GM18499 (cell line): Measurements from ENCODE around the gene PIGM.

Experiments used
- ATAC-seq: cut with Tn5 transposase; IDR thresholded peaks from one replicate; pipeline ENCODE4 v1.9.1; 2021; ENCODE audit warnings: moderate number of reproducible peaks; ENCODE audit not compliant: insufficient read depth, unreplicated experiment

The PIGM gene

DNA sequence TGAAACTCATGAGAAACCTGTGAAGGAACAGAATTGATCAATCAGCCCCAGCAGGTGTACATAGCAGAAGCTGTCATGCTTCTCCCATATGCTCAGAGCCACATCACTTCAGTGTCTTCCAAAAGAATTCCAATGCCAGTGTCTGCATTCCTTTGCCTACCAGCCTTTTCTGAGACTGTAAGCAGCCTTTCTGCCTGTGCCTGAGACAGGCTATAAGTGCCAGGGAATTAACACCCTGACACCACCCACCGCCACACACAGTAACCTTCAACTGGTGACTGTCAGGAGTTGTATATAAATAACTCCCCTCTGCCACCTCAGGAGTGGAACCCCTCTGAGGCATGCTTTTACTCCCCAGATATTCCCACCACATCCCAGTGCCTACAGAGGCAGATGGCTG lies 39.6 kb downstream of the PIGM start:
- no peak for ATAC-seq

DNA sequence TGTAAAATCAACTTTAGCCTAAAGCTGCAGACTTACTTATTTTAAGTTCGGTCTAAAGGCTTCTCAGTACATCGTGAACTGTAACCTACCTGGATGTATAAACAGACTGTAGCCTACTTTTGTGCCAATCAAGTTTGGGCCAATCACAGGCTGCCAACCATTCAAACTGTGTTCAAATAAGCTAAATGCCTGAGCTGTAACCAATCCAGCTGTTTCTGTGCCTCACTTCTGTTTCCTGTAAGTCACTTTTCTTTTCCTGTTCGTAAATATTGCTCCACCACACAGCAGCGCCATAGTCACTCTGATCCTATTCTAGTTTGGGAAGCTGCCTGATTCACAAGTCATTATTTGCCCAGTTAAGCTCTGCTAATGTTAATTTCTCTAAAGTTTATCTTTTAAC lies 40.3 kb downstream of the PIGM start:
- no peak for ATAC-seq

DNA sequence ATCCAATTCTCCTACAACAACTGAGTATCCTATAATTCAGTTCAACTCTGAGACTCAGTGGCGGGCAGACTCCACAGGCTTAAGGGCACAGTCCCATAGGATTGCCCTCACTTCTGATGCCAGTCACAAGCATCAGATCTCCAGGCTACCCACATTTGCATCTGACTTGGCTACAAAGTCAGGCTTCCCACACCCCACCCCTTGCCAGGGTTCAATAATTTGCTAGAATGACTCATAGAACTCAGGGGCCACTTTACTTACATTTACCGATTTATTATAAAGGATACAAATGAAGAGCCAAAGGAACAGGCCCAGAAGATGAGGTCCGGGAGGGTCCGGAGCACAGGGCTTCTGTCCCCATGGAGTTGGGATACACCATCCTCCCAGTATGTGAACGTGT lies 41.8 kb downstream of the PIGM start:
- no peak for ATAC-seq

DNA sequence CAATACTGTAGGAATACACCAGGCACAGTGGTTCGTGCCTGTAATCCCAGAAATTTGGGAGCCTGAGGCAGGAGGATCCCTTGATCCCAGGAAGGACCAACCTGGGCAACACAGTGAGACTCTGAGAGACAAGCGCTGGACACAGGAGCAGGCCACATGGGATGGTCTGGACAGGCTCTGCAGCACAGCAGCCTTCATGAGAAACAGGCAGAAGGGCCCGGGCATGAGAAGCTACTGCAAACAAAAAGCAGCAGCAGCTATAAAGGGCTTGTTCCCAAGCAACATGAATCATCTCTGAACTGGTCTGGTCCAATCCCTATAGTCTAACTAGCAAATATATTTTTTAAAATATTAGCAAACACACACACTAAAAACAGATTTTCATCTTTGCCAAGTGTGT lies 42.2 kb downstream of the PIGM start:
- no peak for ATAC-seq

DNA sequence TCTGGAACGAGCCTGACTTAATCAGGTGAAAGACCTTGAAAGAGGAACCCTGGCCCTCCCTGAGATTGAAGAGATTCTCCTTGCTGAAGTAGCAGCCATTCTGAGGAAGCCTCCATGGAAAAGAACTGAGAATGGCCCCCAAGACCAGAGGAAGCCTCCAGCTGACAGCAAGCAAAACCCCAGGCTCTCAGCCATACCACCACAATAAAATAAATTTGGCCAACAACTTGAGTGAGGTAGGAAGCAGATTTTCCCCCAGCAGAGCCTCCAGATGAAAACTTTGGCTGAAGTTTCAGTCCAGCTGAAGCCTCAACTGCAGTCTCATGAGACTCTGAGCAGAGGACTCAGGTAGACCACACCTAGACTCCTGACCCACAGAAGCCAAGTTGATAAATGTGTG lies 43.8 kb downstream of the PIGM start:
- ATAC-seq, result no peak

DNA sequence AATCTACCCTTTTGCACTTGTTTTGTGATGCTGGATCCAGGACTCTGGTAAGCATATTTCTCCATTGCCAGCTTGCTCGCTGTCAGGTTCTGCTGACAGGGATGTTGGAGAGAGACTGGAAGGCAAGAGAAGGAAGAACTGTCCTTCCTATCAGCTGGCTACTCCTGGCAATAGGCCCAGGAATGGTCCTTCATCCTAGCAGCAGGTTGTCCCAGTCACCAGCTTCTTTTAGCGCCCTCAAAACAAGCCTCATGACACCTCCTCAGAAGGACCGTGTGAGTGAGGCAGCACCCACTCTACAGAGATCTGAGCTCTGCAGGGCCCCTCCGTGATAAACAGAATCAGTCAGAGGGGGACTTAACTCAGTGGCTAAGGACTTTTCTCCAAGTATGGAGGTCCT lies 44.6 kb downstream of the PIGM start:
- no peak for ATAC-seq

DNA sequence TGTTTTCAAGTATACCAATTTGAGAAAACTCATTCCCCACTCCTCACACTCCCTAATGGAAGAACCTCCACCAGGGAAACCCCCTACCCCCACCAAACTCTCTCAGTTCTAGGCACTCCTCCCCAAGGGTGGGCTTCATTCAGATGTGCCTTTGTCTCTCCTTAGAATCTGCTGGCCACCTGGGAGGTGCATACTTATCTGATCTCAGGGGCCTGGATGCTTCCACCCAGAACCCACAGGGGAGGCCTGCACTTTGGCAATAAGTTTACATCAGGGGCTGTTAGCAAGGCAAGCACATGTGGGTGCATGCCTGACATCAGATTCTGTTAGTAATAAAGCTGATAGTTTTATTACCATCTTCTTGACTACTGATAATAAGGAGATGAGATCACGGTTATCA lies 45.3 kb downstream of the PIGM start:
- ATAC-seq, result no peak

DNA sequence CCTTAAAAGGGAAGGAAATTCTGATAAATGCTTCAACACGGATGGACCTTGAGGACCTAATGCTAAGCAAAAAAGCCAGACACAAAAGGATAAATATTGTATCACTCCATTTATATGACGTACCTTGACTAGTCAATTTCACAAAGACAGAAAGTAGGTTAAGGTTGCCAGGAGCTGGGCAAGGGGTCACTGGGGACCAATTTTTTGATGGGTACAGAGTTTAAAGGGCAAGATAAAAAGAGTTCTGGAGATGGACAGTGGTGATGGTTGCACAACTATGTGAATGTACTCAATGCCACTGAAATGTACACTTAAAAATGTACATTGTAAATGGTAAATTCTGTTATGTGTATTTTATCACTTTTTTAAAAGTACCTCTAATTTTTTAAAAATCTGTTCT lies 45.7 kb downstream of the PIGM start:
- ATAC-seq, result no peak

DNA sequence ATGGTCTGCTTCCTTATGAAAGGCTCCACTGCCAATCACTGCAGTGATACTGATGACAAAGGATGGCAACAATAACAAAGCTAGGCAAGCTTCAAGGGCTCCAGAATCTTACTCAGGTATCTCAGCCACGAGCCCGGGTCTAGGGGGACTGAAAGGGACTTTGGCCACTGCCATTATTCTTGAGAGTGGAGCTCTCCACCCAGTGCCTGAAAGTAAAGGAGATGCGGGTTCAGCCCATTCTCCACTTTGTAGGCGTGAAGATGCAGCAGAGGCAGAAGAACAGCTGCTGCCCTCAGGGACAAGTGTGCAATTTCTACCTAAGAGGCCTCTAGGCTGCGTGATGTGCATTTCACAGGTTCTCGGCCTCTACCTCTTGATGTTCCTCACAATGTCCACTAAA lies 46.3 kb downstream of the PIGM start:
- ATAC-seq, result no peak

DNA sequence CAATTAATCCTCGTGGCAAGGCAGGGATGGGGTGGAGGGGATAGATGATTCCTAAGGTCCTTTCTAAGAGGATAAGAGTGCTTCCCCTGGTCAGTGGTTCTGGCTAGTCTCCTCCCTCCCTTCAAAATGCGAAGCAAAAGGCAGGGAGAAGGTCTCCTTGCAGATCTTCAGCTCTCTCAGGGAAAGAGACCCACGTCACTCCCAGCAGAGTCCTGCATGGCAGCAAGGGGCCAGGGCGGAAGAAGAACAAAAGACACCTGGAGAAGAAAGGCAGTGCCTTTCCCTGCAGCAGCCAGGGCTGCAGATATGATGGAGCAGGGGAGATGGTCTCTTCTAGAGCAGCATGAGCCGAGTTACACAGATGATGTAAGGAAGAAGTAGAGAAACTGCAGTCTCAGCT lies 48.1 kb downstream of the PIGM start:
- no peak for ATAC-seq

DNA sequence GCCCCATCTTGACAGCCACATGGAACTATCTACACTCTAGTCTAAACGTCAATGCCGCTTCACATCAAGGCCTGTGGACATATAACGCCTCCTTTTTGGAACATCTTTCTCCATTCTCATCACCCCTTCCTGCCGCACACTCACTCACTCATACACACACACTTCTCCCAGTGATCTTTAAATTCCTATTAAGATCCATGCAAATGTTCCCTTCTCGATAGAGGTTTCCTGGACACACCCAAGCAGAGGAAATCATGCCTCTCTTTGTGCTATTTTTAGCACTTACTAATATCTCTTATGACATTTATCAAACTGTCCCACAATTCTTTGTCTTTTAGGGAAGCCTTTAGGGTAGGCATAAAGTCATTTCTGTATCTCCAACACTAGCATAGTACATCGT lies 49.5 kb downstream of the PIGM start:
- no peak for ATAC-seq

DNA sequence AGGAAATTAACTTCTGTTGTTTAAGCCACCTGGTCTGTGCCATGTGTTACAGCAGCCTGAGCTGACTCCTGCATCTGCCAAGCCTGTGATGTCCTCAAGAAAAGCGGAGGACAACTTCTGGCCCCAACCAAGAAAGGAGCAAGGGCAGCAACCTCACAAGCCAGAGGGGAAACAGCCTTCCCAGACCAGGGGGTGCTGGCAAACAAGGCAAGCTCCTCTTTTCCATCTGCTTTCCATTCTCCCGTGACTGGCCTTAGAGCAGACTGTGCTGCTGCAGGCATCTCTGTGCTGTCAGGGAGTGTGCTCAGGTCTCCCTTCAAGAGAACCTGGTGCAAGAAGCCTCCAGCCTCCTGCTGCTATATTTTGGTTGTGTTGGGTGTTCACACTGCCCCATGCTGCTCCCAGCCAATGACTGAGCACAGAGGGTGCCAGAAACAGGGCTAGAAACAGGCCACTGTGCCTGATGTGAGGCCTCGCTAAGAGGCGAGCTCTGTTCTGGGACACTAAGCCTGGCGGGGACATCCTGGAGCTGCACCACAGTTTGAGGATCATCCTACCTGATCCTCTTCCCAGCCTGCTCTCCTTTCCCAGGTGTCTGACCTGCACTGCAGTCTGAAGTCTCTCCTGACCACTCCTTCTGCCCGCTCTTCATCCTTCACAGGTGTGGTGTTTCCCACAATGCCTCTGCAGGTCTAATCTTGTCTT lies 50.3 kb downstream of the PIGM start:
- ATAC-seq, result no peak

DNA sequence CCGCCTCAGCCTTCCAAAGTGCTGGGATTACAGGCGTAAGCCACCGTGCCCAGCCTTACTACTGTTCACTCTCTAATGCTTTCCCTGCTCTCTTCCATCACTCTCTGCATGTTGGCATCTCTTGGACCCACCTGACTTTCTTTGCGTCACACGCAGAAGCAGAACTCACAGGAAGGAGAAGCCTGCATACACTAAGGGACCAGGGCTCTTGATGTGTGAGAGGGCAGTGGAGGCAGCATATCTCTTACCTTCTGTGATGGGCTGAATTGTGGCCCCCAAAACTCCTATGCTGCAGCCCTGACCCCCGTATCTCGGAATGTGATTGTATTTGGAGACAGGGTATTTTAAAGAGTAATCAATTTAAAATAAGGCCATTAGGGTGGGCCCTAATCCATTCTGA lies 51.0 kb downstream of the PIGM start:
- ATAC-seq, result no peak

DNA sequence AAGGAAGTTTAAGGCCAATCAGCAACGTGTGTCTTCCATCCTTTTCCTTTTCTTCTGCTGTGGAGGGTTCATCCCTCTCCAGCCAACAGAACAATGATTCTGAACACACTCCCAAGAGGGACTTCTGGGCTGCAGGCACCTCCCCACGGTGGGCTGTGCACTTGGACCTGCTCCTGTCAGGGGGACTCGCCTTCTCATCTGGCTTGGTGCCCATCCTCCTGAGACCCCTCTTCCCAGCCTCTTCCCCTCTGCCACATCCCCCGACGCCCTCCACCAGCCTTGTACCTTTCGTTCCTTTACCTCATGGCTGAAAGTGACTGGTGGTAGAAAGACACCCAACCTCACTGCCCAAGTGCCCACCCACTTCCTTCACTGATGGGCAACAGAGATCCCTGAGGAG lies 51.7 kb downstream of the PIGM start:
- no peak for ATAC-seq

DNA sequence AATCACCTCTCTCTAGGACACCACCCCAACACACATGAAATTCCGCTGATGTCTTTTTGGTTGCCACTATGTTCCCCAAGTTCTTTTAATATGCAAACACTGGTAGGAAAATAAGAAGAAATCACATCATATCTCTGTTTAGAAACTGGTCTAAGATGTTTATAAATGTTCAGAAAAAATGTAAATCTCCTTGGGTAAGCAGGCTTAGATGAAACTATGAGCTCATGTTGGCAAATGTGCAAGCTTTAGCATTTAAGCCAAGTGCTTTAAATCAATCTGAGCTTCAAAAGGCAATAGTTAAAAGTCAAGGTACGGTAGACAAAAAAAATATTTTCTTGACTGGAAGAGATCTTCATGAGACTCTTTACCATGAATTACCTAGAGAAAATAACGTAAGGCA lies 52.5 kb downstream of the PIGM start:
- no peak for ATAC-seq

DNA sequence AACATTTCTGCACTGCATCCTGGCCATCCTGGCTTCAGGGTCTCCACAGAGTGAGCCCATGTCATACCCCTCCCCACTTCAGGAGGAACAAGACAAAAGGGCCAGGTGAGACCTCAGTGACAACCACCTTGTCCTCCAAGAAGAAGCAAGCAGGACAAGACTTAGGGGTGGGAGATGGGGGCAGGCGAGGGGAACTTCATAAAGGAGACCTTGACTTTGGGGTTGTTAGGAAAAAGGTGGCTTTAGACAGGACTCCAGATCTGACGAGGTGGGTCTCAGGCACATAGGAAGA lies 53.7 kb downstream of the PIGM start:
- no peak for ATAC-seq

DNA sequence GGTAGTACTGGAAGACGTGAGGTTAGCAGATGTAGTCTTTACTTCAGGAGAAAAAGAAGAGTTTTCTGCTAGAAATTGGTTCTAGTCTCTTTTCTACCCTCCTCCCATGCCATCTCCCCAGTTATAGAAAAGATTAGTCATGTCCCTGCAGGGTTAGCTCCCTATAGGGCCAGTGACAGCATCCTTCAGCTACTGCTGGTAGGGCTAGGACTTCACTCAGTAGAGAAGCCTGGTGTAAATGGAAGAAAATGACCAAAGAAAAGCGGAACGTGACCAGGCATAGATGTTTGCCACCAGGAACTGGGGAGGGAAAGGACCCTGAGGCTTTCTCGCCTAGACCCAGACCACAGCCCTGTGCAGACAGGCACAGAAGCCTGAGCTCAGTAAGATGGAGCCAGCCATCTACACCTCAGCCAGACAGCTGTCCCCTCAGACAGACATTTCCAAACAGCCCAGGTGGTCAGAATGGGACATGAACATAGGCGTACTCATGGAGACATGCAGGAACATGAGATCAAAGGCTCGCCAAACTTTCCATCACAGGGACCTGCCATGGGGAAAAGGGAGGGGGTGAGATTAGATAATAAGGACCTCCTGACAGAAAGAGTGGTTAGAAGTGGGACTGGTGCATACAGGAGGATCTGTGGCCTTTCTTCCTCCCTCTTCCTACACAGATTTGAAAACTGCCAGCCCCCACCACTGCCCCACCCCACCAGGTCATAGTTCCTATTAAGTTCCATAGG lies 54.3 kb downstream of the PIGM start:
- no peak for ATAC-seq
